NOMO-1 treated with DMSO at 0.1 percent for 48 hours (cell line): ENCODE data around the gene RBM45.
A peak's percentile ranks its signal among the peaks of the same experiment; 100 is the strongest.
"Not testable (repeated sequence)": the region's sequence is repeated elsewhere in the genome, so short reads cannot be mapped to it uniquely, and the experiment has no call there.

ENCODE experiments used
- DNase-seq: peaks from one replicate; lab custom pipeline; 2025; ENCODE audit not compliant: unreplicated experiment; lab: John Stamatoyannopoulos, UW

Gene RBM45

GRCh38 chr2:178105566-178105965 is 6.7 kb upstream of the RBM45 start:
- no peak for DNase-seq

DNA sequence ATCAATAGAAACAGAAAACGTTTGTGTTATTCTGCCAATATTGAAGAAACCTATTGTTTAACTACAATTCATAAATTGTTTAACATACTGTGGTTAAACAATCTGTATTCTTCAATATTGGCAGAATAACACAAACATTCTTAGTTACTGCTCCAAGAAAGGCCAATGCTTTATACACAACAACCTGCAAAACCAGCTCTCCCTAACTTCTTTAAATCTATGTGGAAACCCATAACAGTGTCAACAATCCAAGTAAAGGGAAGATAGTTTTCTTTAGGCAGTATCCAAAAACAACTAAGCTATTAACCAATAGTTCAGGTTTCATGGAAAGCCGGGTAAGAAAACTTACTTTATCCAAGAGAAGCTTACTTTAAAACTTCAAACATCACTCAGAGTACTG is 6.2 kb upstream of the RBM45 start:
- no peak for DNase-seq

- no peak for DNase-seq
Observed at GRCh38 chr2:178108176-178108575, 4.1 kb upstream of the RBM45 start.

DNA sequence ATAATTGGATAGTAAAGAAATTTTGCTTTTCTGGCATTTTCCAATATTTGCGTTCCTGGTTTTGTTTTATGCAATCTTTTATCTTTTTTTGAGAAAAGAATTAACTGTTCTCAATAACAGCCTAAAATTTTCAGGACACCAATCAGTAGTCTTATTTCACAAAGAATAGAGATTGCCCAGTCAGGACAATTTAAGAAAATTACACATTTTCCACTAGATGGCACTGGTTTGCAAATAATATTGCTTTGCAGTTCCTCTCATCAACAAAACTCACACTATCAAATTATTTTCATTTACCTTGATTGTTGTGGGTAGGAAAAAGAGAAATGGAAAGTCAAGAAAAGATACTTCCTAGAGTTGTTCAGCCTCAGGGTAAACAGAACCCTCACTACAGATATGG is 2.4 kb upstream of the RBM45 start:
- peak; percentile 54 for DNase-seq

DNA sequence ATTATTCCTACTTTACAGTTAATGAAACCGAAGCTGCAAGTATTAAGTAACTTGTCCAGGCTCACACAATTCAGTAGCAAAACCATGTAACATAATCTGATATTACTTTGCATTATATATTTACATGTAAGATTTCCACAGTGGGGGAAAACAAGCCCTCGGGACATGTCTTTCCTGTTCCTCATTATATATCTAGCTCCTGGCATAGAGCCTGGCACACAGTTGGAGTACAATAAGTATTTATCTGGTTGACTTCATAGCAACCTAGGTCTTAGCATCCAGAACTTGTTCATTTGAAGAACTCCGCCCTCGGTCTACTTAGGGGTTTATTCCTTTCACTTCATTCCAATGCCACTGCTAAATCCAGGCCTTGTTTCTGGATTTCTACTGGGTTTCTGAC is 1.6 kb upstream of the RBM45 start:
- DNase-seq, result no peak

- no peak for DNase-seq
Observed at GRCh38 chr2:178111743-178112142, 494 bp upstream of the RBM45 start.

DNA sequence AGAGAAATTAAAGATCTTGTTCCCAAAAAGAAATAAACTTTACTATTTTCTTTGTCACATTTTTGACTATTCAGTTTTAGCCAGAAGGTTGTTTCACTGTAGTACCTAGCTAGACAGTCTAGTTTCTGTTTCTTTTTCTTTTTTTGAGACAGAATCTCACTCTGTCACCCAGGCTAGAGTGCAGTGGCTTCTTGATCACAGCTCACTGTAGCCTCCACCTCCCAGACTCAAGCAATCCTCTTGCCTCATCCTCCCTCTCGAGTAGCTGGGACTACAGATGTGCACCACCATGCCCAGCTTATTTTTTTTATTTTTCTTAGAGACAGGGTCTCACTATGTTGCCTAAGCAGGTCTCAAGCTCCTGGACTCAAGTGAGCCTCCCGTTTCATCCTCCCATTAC is 2.2 kb downstream of the RBM45 start:
- DNase-seq, result no peak

DNA sequence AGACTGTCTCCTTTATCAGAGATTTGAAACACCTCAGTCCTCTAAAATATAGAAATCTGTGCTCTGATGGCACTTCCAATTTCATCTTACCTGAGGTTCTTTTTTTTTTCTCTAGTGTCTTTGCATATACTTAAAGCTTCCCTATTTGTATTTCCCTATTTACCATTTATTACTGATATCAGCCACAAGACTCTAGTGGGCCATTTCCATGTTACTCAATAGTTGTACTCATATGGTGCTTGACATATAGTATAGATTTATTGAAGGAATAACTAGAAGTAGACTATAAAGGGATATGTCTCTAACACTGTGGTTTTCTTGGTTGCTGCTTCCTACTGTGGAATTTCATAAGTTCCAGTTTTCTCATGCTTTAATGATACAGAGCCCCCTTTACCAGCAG is 3.0 kb downstream of the RBM45 start:
- DNase-seq, result no peak

GRCh38 chr2:178117725-178118124 is 5.5 kb downstream of the RBM45 start:
- DNase-seq, result no peak

DNA sequence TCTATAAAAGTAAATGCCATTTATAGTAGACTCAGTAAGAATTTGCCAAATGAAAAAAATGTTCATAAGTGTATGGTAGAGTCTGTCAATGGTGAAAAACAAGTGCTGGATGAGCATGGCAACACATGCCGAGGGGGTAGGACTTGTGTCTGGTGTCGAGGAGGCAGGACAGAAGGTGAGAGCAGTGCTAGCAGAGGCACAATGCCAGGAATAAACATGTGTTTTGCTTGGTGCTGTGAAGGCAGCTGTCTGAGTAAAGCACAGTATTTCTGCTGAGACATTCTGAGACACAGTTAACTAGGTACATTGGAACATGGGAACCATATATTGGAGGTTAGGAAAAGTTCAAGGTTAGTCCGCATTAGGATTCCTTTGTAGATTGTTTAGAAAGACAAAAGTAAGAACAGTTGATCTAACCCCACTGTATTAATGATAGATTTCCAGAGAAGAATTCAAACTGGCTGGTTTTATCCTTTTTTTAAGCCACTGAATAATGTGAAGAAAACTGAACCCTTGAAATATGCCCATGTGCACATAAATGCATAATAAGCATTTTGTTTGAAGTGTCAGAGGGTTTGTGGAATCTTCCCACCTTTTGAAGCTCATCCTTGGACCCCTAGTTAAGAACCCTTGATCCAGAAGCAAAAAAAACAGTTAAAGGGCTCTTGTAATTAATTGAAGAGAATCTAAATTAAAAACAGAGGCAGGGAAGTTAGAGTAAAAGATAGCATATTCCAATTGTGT is 7.1 kb downstream of the RBM45 start:
- no peak for DNase-seq

GRCh38 chr2:178123163-178123562 is 10.9 kb downstream of the RBM45 start:
- no peak for DNase-seq

- DNase-seq, result no peak
Observed at GRCh38 chr2:178125125-178125524, 12.9 kb downstream of the RBM45 start.

DNA sequence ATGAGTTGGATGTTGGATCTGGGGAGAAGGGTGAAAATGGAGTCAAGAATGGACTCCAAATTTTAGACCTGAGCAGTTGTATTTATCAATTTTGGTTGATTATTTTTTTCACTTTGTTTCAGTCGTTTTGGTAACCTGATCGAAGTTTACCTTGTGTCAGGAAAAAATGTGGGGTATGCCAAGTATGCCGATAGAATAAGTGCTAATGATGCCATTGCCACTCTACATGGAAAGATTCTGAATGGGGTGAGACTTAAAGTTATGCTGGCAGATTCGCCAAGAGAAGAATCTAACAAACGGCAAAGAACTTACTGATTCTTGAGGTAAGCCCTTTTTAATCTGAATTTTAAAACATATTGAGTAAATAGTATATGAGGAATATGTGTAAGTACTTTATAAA is 13.6 kb downstream of the RBM45 start:
- DNase-seq, result no peak

DNA sequence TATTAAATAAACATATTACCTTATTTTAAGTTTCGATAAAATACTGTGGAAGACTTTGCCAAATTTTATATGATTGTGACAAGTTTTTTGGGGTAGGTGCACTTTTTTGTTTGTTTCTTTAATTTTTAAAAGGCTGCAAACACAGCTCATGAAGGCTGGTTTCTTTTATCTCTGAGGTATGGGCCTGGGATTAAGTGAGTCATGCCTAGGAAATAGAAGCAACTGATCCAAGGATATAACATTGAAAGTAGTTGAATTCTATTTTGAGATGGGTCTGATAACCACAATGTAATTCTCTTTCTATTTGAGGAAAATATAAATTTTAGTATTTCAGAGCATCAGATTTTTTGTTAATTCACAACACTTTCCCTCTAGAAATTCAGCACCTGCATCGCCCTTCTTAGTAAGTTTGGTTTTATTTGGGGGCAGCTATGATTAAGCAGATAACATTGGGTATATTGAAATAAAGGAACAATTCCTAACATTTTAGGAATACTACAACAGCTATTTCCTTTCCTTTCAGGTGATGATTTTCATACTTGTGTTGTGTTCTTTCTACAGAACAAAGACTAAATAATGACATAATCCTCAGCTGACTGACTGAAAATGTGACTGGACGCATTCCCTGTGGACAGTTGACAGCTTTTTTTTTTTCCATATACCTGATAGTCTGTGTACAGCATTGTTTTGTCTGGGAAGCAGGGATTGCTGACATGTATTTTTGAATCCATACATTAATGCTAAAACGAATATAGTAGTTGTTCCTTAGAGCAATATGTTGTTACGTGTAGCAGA is 16.8 kb downstream of the RBM45 start:
- DNase-seq, result no peak

DNA sequence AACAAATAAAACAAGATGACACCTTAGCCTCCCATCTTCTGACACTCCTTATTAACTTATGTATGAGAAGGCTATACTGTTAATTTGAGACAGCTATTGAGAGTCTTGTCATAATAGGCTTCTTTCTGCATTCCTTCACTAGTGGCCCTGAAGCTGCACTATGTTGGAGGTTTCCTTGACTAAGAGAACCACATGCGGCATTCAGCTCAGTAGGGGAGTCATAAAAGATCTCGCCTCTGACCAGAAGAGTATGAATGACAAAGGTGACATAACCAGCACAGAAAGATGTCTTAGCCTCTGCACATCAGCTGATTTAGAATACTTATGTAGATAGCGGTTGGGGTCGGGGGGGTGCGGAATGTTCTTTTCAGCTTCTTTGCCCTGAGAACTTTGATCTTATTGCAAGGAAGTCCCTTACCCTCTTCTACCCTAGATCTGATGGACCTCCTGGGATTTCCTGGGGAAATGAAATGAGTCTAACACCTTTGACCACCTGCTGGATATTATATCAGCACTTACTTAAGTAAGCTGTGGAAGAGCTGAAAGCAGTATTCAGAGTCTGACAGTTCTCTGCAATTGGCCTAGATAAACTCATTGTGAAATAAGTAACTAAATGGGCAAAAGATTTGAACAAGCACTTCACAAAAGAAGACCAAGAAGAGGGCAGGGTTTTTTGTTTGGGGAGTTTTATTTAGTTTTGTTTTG is 24.2 kb downstream of the RBM45 start:
- no peak for DNase-seq

GRCh38 chr2:178142274-178143065 is 30.2 kb downstream of the RBM45 start:
- DNase-seq, result peak; percentile 19

DNA sequence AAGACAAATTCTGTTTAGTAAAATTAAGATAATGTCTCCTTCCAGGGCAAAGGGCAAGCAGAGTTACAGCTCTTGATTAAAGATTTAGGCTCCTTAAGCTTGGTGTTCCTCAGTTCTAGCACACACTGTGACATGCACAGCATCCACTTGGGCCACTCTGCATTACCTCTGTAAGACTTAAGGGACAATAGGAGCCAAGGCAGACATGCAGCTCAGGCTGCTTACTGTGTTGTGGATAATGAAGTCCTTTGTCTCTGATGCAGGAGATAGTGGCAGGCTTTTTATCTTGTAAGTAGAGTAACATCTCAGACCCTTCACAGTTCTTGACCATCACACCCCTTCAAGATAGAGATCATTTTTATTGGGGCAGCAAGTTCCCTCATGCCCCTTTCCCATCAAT is 31.2 kb downstream of the RBM45 start:
- no peak for DNase-seq

GRCh38 chr2:178152033-178152432 is 39.8 kb downstream of the RBM45 start:
- no peak for DNase-seq

DNA sequence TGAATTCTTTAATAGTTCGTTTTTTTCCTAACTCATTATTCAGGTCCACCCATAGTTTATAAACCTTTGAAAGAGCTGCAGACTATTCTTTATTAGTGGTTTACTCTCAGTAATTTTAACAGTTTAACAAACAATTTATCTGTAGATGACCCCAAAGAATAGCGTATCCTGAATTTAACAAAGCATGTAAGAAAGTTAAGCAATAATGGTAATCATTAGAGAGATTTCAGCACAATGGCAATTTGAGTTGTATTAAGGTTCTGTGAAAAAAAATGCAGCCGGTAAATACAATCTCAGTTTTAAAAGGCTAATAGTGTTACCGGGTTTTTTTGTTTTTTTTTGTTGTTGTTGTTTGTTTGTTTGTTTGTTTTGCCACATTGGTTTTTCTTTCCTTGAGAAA is 40.3 kb downstream of the RBM45 start:
- no peak for DNase-seq

GRCh38 chr2:178152977-178153376 is 40.7 kb downstream of the RBM45 start:
- DNase-seq, result no peak

DNA sequence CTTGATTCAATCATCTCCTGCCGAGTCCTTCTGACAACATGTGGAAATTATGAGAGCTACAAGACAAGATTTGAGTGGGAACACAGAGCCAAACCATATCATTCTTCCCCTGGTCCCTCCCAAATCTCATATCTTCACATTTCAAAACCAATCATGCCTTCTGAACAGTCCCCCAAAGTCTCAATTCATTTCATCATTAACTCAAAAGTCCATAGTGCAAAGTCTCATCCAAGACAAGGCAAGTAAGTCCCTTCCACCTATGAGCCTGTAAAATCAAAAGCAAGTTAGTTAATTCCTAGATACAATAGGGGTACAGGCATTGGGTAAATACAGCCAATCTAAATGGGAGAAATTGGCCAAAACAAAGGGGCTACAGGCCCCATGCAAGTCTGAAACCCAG is 41.6 kb downstream of the RBM45 start:
- not testable (repeated sequence) for DNase-seq
